ENCODE data around the gene MRPL47. TPM values are rescaled to one million over a fixed set of nuclear protein-coding genes. Genes with fewer than 3 reads are reported as not detected.

The MRPL47 gene
- total and polyA plus RNA-seq, 9 of the 15 experiments (the other 6 are each of a cell fraction or from before 2014, with no cell fraction given): 101 to 437 (median 141) TPM

DNA sequence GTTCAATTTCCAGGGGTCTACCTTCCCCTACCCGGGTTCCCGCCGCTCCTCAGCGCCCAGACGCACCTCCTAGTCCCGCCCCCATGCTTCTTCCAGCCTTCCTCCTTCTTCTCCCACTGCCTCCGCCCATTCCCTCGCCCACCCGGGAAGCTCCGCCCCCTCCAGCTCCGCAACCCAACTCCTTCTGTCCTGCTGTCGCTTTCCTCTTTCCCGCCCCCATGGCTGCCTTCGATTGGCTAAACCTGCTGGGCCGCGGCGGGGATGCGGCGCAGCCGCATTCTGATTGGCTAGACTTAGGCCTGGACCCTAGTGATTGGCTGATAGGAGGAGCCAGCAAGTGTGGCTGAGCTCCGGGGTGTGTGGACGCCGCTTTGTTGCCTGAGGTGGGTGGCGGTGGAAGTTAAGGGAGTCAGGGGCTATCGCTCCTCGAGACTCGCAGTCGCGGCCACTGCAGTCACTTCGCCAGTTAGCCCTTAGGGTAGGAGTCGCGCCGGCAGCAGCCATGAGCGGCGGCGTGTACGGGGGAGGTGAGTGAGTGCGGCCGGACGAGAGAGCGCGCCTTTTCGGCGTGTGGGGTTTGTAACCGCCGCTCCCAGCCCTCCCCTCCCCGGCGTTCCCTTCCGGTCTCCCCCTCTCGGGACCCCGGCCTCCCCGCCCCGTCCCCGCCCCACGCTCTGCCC lies 41.7 kb downstream of the MRPL47 start, which contains the start of gene ACTL6A (continued):
- TF ChIP-seq SP1 (CRISPR knock-in tag; IDR thresholded peaks at IDR 0.05) (peak; percentile 86), HDAC1 (IDR thresholded peaks at IDR 0.05) (peak in 1 of 2 experiments; percentile 90; a peak in 2 of 4 replicates), POLR2H (tag; IDR thresholded peaks at IDR 0.05; ENCODE audit: low read depth) (peak; percentile 80), ZNF75A (CRISPR knock-in tag; IDR thresholded peaks at IDR 0.05) (peak; percentile 48; the same call in 1 of the 2 replicates), SMAD4 (CRISPR knock-in tag; conservative IDR thresholded peaks at IDR 0.05) (no peak), CHD2 (IDR thresholded peaks at IDR 0.05; ENCODE audit: low read depth, low read length) (peak; percentile 85), MYBL2 (IDR thresholded peaks at IDR 0.05; ENCODE audit: low read depth) (peak; percentile 73), MYBL2 (CRISPR knock-in tag; IDR thresholded peaks at IDR 0.05; ENCODE audit: borderline replicate concordance) (no peak), SIN3B (IDR thresholded peaks at IDR 0.05; ENCODE audit: low read depth) (peak; percentile 77; the same call in 1 of the 2 replicates), ZNF12 (CRISPR knock-in tag; IDR thresholded peaks at IDR 0.05) (no peak)
- TF ChIP-seq, protein P1, sequence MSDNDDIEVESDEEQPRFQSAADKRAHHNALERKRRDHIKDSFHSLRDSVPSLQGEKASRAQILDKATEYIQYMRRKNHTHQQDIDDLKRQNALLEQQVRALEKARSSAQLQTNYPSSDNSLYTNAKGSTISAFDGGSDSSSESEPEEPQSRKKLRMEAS (CRISPR knock-in tag; IDR thresholded peaks at IDR 0.05): peak; percentile 50
- TF ChIP-seq, protein P2, sequence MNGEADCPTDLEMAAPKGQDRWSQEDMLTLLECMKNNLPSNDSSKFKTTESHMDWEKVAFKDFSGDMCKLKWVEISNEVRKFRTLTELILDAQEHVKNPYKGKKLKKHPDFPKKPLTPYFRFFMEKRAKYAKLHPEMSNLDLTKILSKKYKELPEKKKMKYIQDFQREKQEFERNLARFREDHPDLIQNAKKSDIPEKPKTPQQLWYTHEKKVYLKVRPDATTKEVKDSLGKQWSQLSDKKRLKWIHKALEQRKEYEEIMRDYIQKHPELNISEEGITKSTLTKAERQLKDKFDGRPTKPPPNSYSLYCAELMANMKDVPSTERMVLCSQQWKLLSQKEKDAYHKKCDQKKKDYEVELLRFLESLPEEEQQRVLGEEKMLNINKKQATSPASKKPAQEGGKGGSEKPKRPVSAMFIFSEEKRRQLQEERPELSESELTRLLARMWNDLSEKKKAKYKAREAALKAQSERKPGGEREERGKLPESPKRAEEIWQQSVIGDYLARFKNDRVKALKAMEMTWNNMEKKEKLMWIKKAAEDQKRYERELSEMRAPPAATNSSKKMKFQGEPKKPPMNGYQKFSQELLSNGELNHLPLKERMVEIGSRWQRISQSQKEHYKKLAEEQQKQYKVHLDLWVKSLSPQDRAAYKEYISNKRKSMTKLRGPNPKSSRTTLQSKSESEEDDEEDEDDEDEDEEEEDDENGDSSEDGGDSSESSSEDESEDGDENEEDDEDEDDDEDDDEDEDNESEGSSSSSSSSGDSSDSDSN (IDR thresholded peaks at IDR 0.05; ENCODE audit: borderline replicate concordance in 1 of 2, low read depth in 2 of 2, low read length in 2 of 2): 0 out of 4 replicates have a peak, but pooled peaks of 1 of the 2 experiments have one; percentile 26
- TF ChIP-seq, protein P3, sequence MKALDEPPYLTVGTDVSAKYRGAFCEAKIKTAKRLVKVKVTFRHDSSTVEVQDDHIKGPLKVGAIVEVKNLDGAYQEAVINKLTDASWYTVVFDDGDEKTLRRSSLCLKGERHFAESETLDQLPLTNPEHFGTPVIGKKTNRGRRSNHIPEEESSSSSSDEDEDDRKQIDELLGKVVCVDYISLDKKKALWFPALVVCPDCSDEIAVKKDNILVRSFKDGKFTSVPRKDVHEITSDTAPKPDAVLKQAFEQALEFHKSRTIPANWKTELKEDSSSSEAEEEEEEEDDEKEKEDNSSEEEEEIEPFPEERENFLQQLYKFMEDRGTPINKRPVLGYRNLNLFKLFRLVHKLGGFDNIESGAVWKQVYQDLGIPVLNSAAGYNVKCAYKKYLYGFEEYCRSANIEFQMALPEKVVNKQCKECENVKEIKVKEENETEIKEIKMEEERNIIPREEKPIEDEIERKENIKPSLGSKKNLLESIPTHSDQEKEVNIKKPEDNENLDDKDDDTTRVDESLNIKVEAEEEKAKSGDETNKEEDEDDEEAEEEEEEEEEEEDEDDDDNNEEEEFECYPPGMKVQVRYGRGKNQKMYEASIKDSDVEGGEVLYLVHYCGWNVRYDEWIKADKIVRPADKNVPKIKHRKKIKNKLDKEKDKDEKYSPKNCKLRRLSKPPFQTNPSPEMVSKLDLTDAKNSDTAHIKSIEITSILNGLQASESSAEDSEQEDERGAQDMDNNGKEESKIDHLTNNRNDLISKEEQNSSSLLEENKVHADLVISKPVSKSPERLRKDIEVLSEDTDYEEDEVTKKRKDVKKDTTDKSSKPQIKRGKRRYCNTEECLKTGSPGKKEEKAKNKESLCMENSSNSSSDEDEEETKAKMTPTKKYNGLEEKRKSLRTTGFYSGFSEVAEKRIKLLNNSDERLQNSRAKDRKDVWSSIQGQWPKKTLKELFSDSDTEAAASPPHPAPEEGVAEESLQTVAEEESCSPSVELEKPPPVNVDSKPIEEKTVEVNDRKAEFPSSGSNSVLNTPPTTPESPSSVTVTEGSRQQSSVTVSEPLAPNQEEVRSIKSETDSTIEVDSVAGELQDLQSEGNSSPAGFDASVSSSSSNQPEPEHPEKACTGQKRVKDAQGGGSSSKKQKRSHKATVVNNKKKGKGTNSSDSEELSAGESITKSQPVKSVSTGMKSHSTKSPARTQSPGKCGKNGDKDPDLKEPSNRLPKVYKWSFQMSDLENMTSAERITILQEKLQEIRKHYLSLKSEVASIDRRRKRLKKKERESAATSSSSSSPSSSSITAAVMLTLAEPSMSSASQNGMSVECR (CRISPR knock-in tag; IDR thresholded peaks at IDR 0.05): 0 out of 2 replicates have a peak, but pooled peaks have one; percentile 47
- TF ChIP-seq, protein P4, sequence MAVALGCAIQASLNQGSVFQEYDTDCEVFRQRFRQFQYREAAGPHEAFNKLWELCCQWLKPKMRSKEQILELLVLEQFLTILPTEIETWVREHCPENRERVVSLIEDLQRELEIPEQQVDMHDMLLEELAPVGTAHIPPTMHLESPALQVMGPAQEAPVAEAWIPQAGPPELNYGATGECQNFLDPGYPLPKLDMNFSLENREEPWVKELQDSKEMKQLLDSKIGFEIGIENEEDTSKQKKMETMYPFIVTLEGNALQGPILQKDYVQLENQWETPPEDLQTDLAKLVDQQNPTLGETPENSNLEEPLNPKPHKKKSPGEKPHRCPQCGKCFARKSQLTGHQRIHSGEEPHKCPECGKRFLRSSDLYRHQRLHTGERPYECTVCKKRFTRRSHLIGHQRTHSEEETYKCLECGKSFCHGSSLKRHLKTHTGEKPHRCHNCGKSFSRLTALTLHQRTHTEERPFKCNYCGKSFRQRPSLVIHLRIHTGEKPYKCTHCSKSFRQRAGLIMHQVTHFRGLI (CRISPR knock-in tag; IDR thresholded peaks at IDR 0.05): no peak
- TF ChIP-seq, protein P5, sequence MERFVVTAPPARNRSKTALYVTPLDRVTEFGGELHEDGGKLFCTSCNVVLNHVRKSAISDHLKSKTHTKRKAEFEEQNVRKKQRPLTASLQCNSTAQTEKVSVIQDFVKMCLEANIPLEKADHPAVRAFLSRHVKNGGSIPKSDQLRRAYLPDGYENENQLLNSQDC (CRISPR knock-in tag; IDR thresholded peaks at IDR 0.05): peak; percentile 49; the same call in 1 of the 2 replicates
- TF ChIP-seq, protein P6, sequence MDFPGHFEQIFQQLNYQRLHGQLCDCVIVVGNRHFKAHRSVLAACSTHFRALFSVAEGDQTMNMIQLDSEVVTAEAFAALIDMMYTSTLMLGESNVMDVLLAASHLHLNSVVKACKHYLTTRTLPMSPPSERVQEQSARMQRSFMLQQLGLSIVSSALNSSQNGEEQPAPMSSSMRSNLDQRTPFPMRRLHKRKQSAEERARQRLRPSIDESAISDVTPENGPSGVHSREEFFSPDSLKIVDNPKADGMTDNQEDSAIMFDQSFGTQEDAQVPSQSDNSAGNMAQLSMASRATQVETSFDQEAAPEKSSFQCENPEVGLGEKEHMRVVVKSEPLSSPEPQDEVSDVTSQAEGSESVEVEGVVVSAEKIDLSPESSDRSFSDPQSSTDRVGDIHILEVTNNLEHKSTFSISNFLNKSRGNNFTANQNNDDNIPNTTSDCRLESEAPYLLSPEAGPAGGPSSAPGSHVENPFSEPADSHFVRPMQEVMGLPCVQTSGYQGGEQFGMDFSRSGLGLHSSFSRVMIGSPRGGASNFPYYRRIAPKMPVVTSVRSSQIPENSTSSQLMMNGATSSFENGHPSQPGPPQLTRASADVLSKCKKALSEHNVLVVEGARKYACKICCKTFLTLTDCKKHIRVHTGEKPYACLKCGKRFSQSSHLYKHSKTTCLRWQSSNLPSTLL (IDR thresholded peaks at IDR 0.05): no peak
